H1 (cell line): ENCODE measurements around the gene RPL36A. TPM values are rescaled to one million over a fixed set of nuclear protein-coding genes. Genes with fewer than 3 reads are reported as not detected.

Experiments used
- ASH2L ChIP-seq: fragments of 200-600, 300-600 bp; sonication (generic); IDR thresholded peaks from one replicate; pipeline ENCODE4 v1.7.1; 2017; ENCODE audit warnings: low read length
- RNF2 ChIP-seq: fragments of 200-900, 300-1000 bp; sonication (generic); IDR thresholded peaks from 2 replicates; pipeline ENCODE4 v1.7.1; 2016; ENCODE audit warnings: borderline replicate concordance, low read depth, mild to moderate bottlenecking, antibody characterized with exemption, low read length; ENCODE audit not compliant: poor library complexity, severe bottlenecking; ENCODE audit errors: missing control alignments
- TAF7 ChIP-seq: optimal IDR thresholded peaks from 2 replicates; pipeline ENCODE3; 2011; ENCODE audit warnings: low read depth, mild to moderate bottlenecking, inconsistent platforms, low read length, moderate library complexity, borderline replicate concordance
- polyA plus RNA-seq, 7 experiments: library from polyadenylated mRNA; depleted of rRNA in 3 of 7; stranded (reverse) in 5 of 7; unstranded in 2 of 7; fragments of >200 nt in 5 of 7; fragments of 200-250 nt in 2 of 7; gene quantifications; 1 replicate in 5 of 7; 2 replicates in 1 of 7; 4 replicates in 1 of 7; pipeline versions ENCODE4 v1.2.1 to v1.2.3, GENCODE V29; 2011 to 2013; ENCODE audit warnings: missing spikeins in 2 of 7, mixed read lengths in 2 of 7
- total RNA-seq: library from RNA; stranded (reverse); fragmentation: NEBNext Ultra II Directional; extraction: Animal tissue kit (Norgen Biotek cat#: 25700); gene quantifications from 2 replicates; pipeline ENCODE4 v1.2.1, GENCODE V29; 2021

The RPL36A gene
- total and polyA plus RNA-seq, 2 of the 8 experiments (the other 6 are each of a cell fraction or from before 2014, with no cell fraction given) = 271 to 1,587 TPM

GRCh38 chrX:101430457-101431078 lies 39.8 kb downstream of the RPL36A start (continued):
- TF ChIP-seq TAF7 (no peak), ASH2L (no peak), RNF2 (no peak)
